Stimulated activated CD4-positive, alpha-beta T cell treated with anti-CD3 and anti-CD28 coated beads, TNF-alpha, amount 100 ng/mL, for 48 hours (primary cell): Measurements from ENCODE around the gene AMOT.
"Not testable (repeated sequence)": the region's sequence is repeated elsewhere in the genome, so short reads cannot be mapped to it uniquely, and the experiment has no call there.

Experiments
- DNase-seq, 3 donors: peaks; one replicate each; pipeline ENCODE4 v3.0.0-alpha.2; 2020; ENCODE audit warnings: low read depth in 3 of 3

Gene AMOT, protein sequence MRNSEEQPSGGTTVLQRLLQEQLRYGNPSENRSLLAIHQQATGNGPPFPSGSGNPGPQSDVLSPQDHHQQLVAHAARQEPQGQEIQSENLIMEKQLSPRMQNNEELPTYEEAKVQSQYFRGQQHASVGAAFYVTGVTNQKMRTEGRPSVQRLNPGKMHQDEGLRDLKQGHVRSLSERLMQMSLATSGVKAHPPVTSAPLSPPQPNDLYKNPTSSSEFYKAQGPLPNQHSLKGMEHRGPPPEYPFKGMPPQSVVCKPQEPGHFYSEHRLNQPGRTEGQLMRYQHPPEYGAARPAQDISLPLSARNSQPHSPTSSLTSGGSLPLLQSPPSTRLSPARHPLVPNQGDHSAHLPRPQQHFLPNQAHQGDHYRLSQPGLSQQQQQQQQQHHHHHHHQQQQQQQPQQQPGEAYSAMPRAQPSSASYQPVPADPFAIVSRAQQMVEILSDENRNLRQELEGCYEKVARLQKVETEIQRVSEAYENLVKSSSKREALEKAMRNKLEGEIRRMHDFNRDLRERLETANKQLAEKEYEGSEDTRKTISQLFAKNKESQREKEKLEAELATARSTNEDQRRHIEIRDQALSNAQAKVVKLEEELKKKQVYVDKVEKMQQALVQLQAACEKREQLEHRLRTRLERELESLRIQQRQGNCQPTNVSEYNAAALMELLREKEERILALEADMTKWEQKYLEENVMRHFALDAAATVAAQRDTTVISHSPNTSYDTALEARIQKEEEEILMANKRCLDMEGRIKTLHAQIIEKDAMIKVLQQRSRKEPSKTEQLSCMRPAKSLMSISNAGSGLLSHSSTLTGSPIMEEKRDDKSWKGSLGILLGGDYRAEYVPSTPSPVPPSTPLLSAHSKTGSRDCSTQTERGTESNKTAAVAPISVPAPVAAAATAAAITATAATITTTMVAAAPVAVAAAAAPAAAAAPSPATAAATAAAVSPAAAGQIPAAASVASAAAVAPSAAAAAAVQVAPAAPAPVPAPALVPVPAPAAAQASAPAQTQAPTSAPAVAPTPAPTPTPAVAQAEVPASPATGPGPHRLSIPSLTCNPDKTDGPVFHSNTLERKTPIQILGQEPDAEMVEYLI

DNA sequence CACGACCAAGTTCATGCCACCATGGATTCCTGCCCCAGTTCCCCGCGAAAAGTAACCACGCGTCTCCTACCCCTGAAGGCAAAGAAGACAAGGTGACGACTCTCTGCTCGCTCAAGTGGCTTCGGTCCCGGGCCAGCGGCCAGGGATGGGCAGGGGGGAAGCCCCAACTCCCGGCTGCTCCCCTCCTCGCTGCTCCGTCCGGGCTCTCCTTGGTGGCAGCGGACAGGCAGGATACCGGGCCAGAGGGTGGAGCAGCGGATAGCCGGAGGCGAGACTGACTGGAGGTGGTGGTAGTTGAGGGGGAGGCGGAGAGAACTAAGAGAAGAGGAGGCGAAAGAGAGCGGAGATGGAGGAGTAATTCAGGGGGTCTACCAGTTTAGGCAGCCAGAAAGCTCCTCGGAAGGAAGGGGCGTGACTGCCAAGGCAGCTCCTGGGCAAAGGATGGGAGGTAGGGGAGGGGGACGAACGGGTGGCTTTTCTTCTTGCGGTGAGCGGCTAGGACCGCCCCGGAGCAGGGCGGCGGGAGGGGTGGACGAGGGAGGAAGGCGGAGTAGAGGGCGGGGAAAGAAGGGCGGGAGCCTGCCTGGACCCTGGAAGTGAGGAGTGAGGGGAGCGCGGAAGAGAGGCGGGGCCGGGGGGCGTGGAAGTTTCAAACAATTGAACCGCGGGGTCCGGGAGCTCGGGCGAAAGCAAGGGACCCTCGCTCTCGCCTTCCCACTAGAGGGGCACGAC lies at the start of gene AMOT:
AMOT (minus strand) TSS at position 450 of the 732 bp plus-strand sequence. CDS start 17,705 bp downstream, outside the sequence.
- DNase-seq, result peak in 1 of 3 donors; percentile 26

DNA sequence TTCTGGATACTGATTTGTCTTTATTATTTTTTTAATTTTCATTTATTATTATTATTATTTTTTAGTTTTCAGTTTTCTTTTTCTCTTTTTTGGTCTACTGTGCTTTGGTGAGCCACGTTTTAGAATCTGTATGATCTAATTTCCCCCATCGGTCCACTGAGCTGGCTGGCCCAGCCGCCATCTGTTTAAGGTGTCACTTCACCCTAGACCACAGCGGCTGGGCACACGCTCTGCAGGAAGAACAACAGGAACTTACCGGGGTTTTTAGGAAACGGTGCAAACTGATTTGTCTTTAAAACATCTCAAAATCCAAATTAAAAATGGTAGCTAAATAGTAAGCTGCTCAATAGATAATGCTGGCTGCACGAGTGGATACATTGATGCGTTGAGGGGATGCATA lies 48.8 kb upstream of the AMOT start:
- DNase-seq, result no peak

DNA sequence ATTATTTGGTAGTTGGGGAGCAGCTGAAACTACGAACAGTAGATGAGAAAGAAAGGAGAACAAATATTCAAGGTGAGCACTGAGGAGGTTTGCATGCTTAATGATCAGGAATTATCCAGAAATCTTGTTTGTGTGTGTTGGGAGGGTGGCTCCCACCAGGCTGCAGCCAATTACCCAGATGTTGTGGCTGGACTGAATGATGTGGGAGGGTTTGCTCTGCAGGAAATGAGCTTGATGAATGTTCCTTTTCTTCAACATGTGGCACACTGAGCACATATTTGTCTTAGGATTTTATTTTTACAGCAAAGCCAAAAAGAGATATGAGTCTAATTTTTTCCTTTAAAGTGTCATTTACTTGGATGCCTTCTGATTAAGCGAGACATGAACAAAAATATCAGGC lies 48.3 kb upstream of the AMOT start:
- no peak for DNase-seq

DNA sequence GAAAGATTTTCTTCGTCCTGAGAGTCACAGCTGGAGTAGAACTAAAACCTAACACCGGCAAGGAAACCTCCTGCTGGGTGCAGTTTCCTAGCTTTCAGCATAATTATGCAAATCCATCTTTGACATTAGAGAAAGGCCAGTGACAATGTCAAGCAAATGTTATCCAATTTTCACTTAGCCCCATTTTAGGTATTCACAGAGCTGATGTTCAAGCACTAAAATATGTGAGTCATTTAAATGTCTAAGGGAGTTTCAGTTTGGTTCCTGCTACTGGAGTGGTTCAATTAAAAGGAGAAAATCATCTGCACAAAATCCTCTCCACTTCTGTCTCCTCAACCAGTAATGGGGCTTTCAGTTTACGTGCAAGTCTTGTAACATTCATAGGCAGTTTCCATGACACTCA lies 37.1 kb upstream of the AMOT start:
- no peak for DNase-seq

DNA sequence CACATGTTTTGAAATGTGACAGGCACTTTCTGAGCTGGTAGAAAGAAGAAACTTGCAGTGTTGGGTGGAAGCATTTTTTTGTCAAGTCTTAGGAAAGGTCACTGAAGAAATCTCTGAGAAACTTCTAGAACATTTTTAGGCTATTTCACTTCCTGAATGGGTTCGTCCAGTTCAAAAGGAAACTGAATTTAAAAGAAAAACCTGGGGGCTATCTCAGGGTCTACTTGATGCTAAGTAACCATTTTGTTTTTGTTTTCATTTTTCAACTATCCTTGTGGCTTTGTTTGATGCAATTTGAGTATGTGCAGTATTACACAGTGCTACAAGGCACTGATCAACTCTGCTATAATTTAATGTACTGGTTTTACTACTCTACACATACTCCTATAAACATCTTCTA lies 34.0 kb upstream of the AMOT start:
- DNase-seq, result no peak

DNA sequence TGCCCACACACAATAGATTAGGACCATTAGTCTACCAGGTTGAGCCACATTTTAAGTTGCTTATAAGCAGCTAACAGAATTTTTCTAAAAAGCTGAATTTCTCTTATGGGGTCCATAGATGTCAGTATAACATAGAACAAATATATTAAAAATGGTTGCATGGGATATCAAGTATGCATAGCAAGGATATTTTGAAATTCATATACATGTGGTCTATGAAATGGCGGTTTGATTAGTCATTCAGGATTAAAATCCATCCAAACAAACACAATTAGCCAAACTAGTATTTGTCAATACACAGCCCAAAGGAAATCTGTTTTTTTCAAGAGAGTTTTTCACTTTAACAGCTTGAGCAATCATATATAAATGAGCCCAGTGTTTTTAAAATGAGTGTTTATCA lies 33.5 kb upstream of the AMOT start:
- DNase-seq, result no peak

DNA sequence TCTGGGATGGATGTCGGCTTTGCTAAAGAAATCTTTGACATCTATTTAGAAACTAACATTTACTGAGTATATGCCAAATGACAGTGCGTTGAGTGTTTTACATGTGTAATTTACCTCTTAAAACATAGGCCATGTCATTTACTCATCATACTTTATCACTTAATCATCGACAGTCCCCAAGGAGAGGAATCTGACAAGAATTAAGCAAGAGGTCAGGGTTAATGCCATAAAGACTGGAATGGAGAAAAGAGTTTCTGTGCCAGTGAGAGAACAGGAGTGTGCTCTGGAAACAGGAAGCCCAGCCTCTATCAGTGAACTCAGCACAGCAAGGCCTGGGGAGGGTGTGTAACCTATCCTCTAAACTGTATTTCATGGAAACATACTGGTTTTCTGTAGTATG lies 28.0 kb upstream of the AMOT start:
- no peak for DNase-seq

DNA sequence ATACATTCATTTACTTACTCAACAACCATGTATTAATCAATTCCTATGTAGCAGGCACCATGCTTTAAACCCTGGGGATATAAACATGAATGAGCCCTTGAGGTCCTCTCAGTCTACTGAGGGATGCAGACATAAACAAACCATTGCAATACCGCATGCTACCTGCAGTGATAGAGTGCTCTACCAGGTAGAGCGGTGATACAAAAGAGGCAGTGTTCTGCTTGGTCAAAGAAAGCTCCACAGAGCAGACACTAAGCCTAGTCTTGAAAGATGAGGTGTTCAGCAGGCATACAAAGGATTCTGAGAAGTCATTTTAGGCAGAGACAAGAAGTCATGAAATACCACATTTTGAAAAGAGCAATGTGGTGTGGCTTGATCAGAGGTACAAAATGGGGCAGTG lies 26.9 kb upstream of the AMOT start:
- no peak for DNase-seq

DNA sequence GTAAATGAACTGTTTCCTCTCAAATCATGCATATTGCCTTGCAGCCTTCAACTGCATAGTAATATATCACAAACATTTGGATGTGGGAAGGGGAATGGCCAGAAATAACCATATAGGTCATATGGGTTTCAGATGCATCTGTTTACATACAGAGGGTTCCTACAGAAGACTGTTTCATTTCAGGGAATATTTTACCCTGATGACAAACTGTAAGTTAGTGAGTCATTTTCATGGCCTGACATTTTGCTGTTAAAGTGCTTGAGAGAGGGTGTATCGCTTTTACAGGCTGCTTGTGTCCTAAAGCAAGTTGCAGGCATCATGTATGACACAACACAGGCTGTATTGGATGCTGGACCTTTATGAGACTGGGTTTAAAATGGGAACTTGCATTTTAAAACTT lies 25.5 kb upstream of the AMOT start:
- no peak for DNase-seq

DNA sequence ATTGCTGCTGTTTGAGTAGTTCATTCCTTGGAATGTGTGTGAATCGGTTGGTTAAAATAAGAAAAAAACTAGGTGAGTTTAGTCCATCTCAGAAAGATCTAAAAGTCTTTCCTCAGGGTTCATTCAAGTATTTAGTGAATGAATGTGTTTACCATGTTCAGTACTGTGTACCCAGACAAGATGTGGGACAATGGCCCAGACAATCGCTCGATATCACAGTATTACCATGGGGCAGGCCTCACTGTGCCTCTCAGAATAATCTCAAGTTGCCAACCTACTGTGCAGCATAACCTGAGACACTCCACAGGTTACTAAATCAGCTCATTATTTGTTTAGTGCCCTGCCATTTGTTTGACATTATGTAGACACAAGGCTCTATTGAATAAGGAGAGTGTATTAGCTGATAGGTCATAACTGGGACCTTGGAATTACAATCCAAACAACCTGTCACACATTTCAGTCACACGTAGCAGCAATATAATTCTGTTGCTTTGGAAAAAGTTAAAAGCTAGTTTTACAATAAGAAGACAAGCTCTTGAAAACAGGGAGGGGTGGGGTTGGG lies 24.9 kb upstream of the AMOT start:
- no peak for DNase-seq

DNA sequence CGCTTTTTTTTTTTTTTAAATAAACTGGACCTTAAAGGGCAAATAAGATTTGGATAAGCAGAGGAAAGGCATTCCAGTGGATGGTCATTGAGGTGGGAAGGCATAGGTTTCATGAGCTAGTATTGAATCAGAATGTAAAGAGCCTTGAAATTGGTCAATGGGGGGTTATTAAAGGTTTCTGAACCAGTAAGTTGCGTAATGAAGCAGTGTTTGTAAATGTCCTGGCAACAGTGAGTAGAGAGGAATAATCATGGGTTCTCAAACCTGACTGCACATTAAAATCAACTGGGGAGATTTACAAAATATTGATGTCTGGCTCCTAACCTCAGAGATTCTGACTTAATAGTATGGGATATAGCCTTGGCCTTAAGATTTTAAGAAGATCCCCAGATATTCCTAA lies 23.2 kb upstream of the AMOT start:
- no peak for DNase-seq

DNA sequence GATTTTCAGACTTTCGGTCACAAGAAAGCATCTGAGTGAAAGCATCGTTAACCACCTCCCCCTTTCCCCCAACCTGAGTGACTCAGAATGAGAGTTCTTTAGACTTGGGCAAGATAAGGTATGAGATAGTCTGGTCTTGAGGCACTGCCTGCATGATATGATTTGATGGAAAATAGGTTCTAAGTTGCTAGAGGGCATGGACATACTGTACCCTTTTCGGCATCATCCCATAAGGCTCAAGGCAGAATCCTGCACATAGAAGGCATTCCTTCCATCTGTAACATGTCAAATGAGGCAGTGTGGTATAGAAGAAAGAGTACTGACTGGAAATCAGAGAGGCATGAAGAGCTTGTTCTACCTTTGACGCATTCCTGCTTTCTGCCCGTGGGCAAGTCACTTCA lies 16.8 kb upstream of the AMOT start:
- DNase-seq, result no peak

DNA sequence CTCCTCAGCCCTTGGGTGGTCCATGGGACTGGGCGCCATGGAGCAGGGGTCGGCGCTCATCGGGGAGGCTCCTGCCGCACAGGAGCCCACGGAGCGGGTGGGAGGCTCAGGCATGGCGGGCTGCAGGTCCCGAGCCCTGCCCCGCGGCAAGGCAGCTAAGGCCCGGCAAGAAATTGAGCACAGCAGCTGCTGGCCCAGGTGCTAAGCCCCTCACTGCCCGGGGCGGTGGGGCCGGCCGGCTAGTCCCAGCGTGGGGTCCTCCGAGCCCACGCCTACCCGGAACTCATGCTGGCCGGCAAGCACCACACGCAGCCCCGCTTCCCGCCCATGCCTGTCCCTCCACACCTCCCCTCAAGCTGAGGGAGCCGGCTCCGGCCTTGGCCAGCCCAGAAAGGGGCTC lies 14.3 kb upstream of the AMOT start:
- not testable (repeated sequence) for DNase-seq

DNA sequence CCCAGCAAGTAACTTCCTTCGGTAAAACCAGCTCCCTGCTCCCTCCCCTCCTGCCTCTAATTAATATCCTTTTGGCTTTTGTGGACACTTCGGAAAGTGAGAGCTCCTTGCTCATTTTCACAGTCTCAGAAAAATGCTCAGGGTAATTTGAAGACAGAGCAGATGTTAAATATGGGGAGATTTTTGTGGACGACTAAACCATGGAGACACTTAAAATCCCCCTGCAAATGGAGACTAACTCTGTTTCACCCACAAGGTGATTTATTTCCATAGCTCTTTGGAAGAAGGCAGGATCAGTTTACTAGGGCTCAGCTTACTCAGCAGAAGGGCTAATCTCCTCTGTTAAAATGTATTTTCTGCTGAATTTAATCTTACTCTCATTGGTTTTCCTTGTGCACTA lies 12.2 kb upstream of the AMOT start:
- DNase-seq, result no peak

DNA sequence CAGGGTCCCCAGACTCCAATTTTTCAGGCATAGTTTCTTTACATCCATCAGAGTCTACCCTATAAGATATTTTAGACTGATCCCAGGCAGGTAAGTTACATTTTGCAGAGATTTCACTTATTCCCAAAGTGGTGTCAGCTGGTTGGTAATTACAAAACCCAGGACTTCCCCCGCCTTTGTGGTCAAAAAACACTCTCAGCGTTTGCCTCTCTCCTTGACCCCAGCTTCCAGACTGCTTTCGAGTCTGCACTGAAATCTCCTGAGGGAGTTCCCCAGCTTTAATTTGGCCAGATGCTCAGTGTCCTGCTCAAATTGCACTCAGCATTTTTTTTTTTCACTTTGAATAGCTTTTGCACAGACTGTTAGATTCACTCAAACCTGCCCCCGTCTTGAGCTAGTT lies 11.2 kb upstream of the AMOT start:
- DNase-seq, result no peak

DNA sequence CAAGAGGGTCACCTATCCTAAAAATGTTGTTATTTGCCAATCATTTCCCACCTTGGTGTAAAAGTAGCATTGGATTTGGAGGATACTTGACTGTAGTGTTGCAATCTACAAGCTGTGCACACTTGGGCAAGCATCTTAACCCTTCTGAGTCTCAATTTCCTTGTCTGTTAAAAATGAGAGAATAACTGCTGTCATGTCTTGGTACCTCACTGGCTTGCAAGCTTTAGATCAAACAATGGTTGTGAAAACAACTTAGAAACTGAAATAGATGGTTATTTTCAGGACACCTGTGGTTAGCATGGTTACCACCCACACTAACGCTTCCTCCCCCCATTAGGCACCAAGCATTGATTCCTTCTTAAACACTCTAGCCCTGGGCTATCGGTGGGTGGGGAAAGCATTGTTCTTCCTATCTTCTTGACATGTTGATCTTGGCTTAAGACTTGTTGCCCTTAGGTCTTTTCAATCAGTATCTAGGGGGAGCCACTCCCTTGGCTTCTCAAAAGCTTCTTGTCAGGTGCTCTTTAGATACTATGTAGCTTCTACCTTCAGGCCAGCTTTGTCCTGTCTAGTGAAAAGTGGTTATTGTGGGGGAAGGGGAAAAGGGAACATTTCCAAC lies 10.6 kb upstream of the AMOT start:
- DNase-seq, result no peak

DNA sequence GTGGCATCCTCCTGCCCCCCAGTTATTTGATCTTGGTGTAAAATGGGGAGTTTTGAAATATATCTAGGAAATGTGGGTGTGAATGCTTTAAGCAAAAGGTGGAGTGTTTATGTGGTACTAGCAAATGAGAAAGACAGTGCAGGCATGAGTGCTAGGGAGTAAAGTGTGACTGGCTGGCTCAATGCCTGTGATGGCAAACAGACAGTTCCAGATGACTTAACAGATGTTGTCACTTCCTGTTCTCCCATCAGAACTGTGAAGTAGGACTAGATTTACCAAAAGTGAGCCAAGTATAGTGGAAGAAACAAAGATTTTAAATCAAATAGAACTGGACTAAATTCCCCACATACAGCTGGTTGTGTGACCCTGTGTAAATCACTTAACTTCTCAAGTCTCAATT lies 8.4 kb upstream of the AMOT start:
- DNase-seq, result no peak

DNA sequence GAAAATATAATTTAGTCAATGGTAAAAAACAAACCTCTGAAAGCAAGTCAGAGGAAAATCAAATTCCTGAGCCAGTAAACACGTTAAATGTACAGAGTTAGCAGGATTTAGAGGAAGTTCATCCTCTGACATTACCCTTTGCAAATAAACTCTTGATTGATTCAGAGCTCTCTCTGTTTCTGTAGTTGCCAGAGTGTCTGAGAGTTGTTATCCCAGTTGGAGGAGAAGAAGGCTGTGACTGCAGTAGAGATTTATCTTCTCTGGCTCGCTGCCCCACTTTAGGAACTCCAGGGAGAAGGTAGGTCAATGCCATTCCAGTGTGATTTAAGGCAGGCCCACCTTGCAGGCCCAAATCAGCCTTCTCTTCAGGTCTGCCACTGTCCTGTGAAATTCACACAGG lies 6.2 kb upstream of the AMOT start:
- no peak for DNase-seq

DNA sequence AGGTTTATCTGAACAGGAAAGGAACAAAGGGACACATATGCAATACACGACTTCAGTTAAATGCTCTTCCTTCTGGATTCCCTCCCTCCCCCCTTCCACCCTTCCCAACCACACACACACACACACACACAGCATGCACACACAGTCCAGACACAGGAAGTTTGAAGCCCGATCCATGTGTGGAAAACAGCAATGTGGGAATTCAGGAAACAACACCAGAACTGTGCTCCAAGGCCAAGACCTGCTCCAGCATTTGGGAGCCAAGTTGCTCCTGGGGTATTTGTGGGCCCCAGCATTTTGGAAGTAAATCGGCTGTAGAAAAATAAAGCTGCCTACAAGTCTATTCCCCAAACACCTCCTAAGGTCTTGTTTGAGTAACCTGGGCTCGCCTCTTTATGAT lies 5.6 kb upstream of the AMOT start:
- DNase-seq, result no peak

DNA sequence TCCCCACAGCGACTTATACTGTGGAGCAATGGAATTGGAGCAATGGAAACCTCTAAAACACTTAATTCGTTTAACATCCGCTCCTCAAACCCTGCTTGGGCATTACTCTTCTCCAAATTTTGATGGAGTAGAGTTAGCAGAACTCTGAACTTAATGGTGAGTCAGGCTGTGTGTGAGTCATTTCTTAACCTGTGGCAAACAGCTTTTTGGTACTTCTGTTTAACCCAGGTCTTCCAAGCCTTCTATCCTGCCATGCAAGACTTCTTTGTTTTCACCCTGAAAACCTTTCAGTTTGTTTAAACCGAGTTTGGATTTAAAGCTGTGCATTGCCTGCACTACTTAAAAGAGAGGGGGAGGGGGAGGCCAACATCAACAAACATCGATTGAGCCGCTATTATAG lies 3.6 kb upstream of the AMOT start:
- DNase-seq, result no peak

DNA sequence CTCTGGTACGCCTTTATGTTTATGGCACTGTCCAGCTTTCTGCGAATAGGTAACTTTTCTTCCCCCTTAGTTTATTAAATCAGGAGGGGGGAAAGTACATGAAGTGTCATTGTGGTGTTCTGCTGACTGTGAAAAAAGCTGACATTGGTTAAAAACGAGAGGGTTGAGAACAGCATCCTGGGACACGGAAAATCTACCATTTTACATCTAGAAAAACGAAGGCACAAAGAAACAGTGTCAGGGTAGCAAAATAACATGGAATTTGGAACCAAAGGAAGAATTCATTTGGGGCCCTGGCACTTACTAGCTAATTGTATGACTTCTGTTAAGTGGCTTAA lies 1.2 kb upstream of the AMOT start:
- no peak for DNase-seq
